ENCODE results near the gene AGTRAP.

Gene AGTRAP

GRCh38 chr1:11688506-11688905, 47.4 kb upstream of the AGTRAP start:
- Histone ChIP-seq H3K4me3 (ENCODE audit: low read depth, low read length) (no peak overlapping the region), H3K27ac (ENCODE audit: extremely low read depth, low read depth, low read length) (no peak overlapping the region), H3K36me3 (ENCODE audit: control insufficient read depth in 2 of 2, insufficient read depth in 1 of 2, low read length in 2 of 2) (no peaks in the 10 kb centered on the region), H3K4me1 (ENCODE audit: control insufficient read depth, insufficient read depth, low read length) (peaks cover 9% of the 10 kb centered on the region; the same call in 1 of the 2 replicates), H3K9me3 (ENCODE audit: control insufficient read depth, insufficient read depth, low read depth, low read length) (no peaks in the 10 kb centered on the region)
- TF ChIP-seq ZNF555 (tag by site-specific recombination; conservative IDR thresholded peaks at IDR 0.05): no peak
- no peak for TF ChIP-seq ZSCAN5A (tag by site-specific recombination; IDR thresholded peaks at IDR 0.05)
- TF ChIP-seq ZNF623 (tag by site-specific recombination; IDR thresholded peaks at IDR 0.05): no peak
- TF ChIP-seq ZBTB1 (tag by site-specific recombination; IDR thresholded peaks at IDR 0.05): no peak
- no peak for TF ChIP-seq MYNN (tag by site-specific recombination; IDR thresholded peaks at IDR 0.05; ENCODE audit: borderline replicate concordance)
- TF ChIP-seq ZNF280C (tag by site-specific recombination; IDR thresholded peaks at IDR 0.05): no peak
- TF ChIP-seq BCL11B (tag by site-specific recombination; IDR thresholded peaks at IDR 0.05; ENCODE audit: low read depth): no peak
- ChIA-PET CTCF (interaction anchor here (0.7 kb wide), 1 partner anchor 15 kb away, joined by 3 read pairs; no protein-coding TSS in a partner anchor), POLR2A (no interaction called here)

- peak overlapping the region; percentile 35 for H3K4me3 ChIP-seq (ENCODE audit: low read depth, low read length)
- H3K27ac ChIP-seq (ENCODE audit: extremely low read depth, low read depth, low read length): peak overlapping the region; percentile 44; the same call in 1 of the 2 replicates
- H3K36me3 ChIP-seq (ENCODE audit: control insufficient read depth in 2 of 2, insufficient read depth in 1 of 2, low read length in 2 of 2): no peaks in the 10 kb centered on the region
- POLR2A ChIA-PET: interaction anchor here (1.6 kb wide), 1 partner anchor 9 kb away, joined by 4 read pairs; no protein-coding TSS in a partner anchor
- peaks cover 9% of the 10 kb centered on the region; the same call in 1 of the 2 replicates for H3K4me1 ChIP-seq (ENCODE audit: control insufficient read depth, insufficient read depth, low read length)
- CTCF ChIA-PET: interaction anchor here (0.7 to 2.2 kb wide), 5 partner anchors 17 to 449 kb away, joined by 3 to 12 read pairs (median 4); partner anchors contain the start of gene FBXO6
- H3K9me3 ChIP-seq (ENCODE audit: control insufficient read depth, insufficient read depth, low read depth, low read length): no peaks in the 10 kb centered on the region
- TF ChIP-seq ZNF184 (tag by site-specific recombination; IDR thresholded peaks at IDR 0.05) (no peak), BCL11A (tag by site-specific recombination; IDR thresholded peaks at IDR 0.05; ENCODE audit: low read depth) (peak; percentile 26; the same call in 1 of the 2 replicates), ZNF335 (tag by site-specific recombination; conservative IDR thresholded peaks at IDR 0.05) (peak; percentile 31; the same call in 1 of the 2 replicates), PRDM4 (tag by site-specific recombination; IDR thresholded peaks at IDR 0.05) (no peak)
These were observed 45.3 kb upstream of the AGTRAP start for GRCh38 chr1:11690397-11691301.

GRCh38 chr1:11691302-11691914, 44.5 kb upstream of the AGTRAP start, which contains the start of gene DRAXIN:
Gene DRAXIN, plus strand, starts transcription at chr1:11691710. Its CDS starts 14,549 bp downstream, at chr1:11706259.
- peak within 1 kb of the TSS; percentile 44; the same call in 1 of the 2 replicates for H3K27ac ChIP-seq (ENCODE audit: extremely low read depth, low read depth, low read length)
- H3K36me3 ChIP-seq (ENCODE audit: control insufficient read depth in 2 of 2, insufficient read depth in 1 of 2, low read length in 2 of 2): no peaks in the 10 kb centered on the region
- peaks cover 9% of the 10 kb centered on the region; the same call in 1 of the 2 replicates for H3K4me1 ChIP-seq (ENCODE audit: control insufficient read depth, insufficient read depth, low read length)
- POLR2A ChIA-PET: no interaction called here
- H3K9me3 ChIP-seq (ENCODE audit: control insufficient read depth, insufficient read depth, low read depth, low read length): no peaks in the 10 kb centered on the region
- peak within 1 kb of the TSS; percentile 35 for H3K4me3 ChIP-seq (ENCODE audit: low read depth, low read length)
- CTCF ChIA-PET: interaction anchor here (0.6 to 2.2 kb wide), 4 partner anchors 9 to 369 kb away, joined by 3 to 8 read pairs (median 3); no protein-coding TSS in a partner anchor
- no peak for TF ChIP-seq ZNF677 (tag by site-specific recombination; IDR thresholded peaks at IDR 0.05)
- TF ChIP-seq ZNF561 (tag by site-specific recombination; IDR thresholded peaks at IDR 0.05; ENCODE audit: borderline replicate concordance): peak; percentile 59; the same call in 1 of the 2 replicates
- TF ChIP-seq ZNF335 (tag by site-specific recombination; conservative IDR thresholded peaks at IDR 0.05): 0 out of 2 replicates have a peak, but pooled peaks have one; percentile 12
- TF ChIP-seq ZNF704 (tag by site-specific recombination; IDR thresholded peaks at IDR 0.05): no peak
- no peak for TF ChIP-seq ZNF571 (tag by site-specific recombination; IDR thresholded peaks at IDR 0.05)
- TF ChIP-seq GLI4 (tag by site-specific recombination; IDR thresholded peaks at IDR 0.05): no peak
- TF ChIP-seq ZNF223 (tag by site-specific recombination; IDR thresholded peaks at IDR 0.05): no peak
- TF ChIP-seq ZBTB8A (tag by site-specific recombination; IDR thresholded peaks at IDR 0.05): peak; percentile 66
- peak; percentile 68; the same call in 1 of the 2 replicates for TF ChIP-seq PBX3 (CRISPR knock-in tag; IDR thresholded peaks at IDR 0.05)
